AG04450 (cell line): ENCODE data around the gene SH3GL3. TPM values are rescaled to one million over a fixed set of nuclear protein-coding genes. Genes with fewer than 3 reads are reported as not detected.

Experiments
- CTCF ChIA-PET: fragments of 300-600, 350-600 bp; formaldehyde crosslinking; extraction: SDS; loops from one replicate; lab custom pipeline; 2022; ENCODE audit warnings: antibody characterized with exemption, inconsistent platforms; lab: Charles Lee
- POLR2A ChIA-PET: fragments of 350-600 bp; formaldehyde crosslinking; extraction: SDS; loops from one replicate; lab custom pipeline; 2021; ENCODE audit warnings: antibody characterized with exemption, inconsistent platforms; lab: Yijun Ruan, JAX
- DNase-seq: peaks from one replicate; pipeline ENCODE4 v3.0.0-alpha.2; 2011; ENCODE audit warnings: low read depth, low spot score
- H3K27ac ChIP-seq: one replicate; pipeline ENCODE4 v1.5.1; 2012; ENCODE audit warnings: low read depth, low read length, control low read depth
- H3K27me3 ChIP-seq: one replicate; pipeline ENCODE4 v1.6.0; 2012; ENCODE audit warnings: low read length; ENCODE audit not compliant: control insufficient read depth, insufficient read depth
- H3K4me3 ChIP-seq: 2 replicates; pipeline ENCODE4 v1.5.1; 2011; ENCODE audit warnings: mild to moderate bottlenecking, low read depth, low read length, control low read depth
- H3K9me3 ChIP-seq: 2 replicates; pipeline ENCODE4 v1.5.1; 2012; ENCODE audit warnings: low read length; ENCODE audit not compliant: control insufficient read depth, insufficient read depth
- polyA plus RNA-seq: library from polyadenylated mRNA; depleted of rRNA; stranded (reverse); fragments of >200 nt; gene quantifications from 2 replicates; pipeline ENCODE4 v1.2.3, GENCODE V29; 2011
- TF ChIP-seq, protein P1 (sequence below): IDR thresholded peaks from 2 replicates; pipeline ENCODE4 v1.5.1; 2011; ENCODE audit warnings: low read depth, low read length, control low read depth, inconsistent platforms

Gene SH3GL3
- polyA plus RNA-seq, 1 experiment = not detected

DNA sequence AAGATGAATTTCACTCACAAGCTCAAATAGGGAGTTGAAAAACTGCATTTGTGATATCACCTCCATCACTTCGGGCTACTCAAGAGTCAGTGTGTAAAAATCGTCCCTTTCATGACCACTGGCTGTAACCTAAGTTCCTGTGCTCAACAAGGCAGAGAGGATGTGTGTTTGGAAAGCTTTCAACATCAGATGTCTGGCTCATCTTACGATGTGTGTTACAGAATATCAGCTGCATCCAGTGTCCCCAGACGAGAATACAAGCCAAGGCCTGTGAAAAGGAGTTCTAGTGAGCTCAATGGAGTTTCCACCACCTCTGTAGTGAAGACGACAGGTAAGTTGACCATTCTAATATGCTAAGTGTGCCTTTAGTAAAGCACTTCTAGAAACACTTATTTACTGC is 141.3 kb downstream of the SH3GL3 start:
- H3K9me3 ChIP-seq = no peaks in the 10 kb centered on the region
- H3K4me3 ChIP-seq = no peak overlapping the region
- H3K27me3 ChIP-seq = no peaks in the 10 kb centered on the region
- POLR2A ChIA-PET = no interaction called here
- TF ChIP-seq, protein P1, sequence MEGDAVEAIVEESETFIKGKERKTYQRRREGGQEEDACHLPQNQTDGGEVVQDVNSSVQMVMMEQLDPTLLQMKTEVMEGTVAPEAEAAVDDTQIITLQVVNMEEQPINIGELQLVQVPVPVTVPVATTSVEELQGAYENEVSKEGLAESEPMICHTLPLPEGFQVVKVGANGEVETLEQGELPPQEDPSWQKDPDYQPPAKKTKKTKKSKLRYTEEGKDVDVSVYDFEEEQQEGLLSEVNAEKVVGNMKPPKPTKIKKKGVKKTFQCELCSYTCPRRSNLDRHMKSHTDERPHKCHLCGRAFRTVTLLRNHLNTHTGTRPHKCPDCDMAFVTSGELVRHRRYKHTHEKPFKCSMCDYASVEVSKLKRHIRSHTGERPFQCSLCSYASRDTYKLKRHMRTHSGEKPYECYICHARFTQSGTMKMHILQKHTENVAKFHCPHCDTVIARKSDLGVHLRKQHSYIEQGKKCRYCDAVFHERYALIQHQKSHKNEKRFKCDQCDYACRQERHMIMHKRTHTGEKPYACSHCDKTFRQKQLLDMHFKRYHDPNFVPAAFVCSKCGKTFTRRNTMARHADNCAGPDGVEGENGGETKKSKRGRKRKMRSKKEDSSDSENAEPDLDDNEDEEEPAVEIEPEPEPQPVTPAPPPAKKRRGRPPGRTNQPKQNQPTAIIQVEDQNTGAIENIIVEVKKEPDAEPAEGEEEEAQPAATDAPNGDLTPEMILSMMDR = no peak
- CTCF ChIA-PET = interaction anchor here (0.6 to 1.5 kb wide), 3 partner anchors 16 to 446 kb away, joined by 3 to 4 read pairs (median 4); no protein-coding TSS in a partner anchor
- no peak for DNase-seq
- no peak overlapping the region for H3K27ac ChIP-seq

DNA sequence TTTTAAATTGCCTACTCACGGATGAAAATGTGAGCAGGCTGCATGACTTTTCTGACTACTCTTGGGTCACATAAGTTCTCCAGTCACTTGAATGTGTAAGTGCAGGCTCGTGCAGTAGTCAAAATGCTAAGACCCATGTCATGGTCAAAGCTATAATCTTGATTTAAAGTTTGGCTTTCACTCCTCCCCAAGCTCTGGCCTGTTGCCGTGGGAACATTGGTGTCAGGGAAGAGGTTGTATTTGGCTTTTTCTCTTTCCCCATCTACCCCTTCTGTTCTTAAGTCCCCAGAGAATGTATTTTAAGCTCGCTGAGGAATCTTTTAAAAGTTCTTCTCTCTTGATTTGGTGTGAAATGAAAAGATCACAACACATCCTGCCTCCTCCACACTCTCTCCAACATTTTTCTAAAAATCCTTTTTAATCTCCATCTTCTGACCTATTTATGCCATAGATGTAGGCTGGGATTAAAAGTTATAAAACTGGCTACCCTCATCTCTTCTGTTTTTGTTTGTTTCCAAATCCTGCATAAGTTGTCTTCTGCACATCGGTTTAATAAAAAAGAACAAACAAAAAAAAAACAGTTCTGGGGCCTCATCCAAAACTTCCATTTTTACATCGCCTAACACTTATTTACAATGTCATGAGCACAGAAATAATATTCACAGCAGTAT is 145.4 kb downstream of the SH3GL3 start:
- CTCF ChIA-PET = no interaction called here
- TF ChIP-seq, protein P1 = no peak
- POLR2A ChIA-PET = no interaction called here

DNA sequence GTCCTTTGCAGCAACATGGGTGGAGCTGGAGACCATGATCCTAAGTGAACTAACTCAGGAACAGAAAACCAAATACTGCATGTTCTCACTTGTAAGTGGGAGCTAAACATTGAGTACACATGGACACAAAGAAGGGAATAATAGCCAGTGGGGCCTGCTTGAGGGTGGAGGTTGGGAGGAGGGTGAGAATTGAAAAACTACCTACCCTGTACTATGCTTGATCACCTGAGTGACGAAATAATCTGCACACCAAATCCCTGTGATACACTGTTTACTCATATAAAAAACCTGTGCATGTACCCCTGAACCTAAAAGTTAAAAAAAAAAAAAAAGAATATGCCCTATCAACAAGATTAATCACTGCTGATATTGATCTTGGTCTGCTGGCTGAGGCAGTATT is 148.1 kb downstream of the SH3GL3 start:
- DNase-seq = no peak
- H3K4me3 ChIP-seq = no peak overlapping the region
- no peaks in the 10 kb centered on the region for H3K27me3 ChIP-seq
- no peak overlapping the region for H3K27ac ChIP-seq
- ChIA-PET POLR2A (no interaction called here), CTCF (no interaction called here)
- TF ChIP-seq, protein P1 = no peak
- no peaks in the 10 kb centered on the region for H3K9me3 ChIP-seq

More for the DNA sequence above, 145.4 kb downstream of the SH3GL3 start:
- no peak overlapping the region for H3K27ac ChIP-seq
- H3K27me3 ChIP-seq = no peaks in the 10 kb centered on the region
- no peak overlapping the region for H3K4me3 ChIP-seq
- no peak for DNase-seq
- no peaks in the 10 kb centered on the region for H3K9me3 ChIP-seq

DNA sequence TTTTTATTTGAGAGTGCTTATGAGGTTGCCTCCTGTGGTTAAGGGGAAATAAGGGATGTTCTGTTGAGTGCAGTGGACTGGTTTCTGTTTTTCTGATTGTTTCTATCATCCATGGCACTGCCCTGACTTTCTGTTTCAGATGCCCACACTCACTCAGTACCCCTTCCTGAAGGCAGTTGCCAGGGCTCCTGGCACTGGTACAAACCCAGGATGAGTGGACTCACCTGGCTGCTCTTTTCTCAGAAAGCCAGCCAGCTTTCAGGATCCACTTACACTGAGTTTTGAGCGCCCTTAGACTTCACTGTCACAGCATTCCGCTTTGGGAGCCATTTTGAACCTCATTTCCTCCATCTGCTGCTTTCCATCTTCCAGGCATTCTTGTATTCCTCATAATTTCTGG is 150.9 kb downstream of the SH3GL3 start:
- DNase-seq = no peak
- H3K27ac ChIP-seq = no peak overlapping the region
- no peaks in the 10 kb centered on the region for H3K27me3 ChIP-seq
- H3K9me3 ChIP-seq = no peaks in the 10 kb centered on the region
- ChIA-PET CTCF (no interaction called here), POLR2A (no interaction called here)
- TF ChIP-seq, protein P1 = no peak
- no peak overlapping the region for H3K4me3 ChIP-seq

GRCh38 chr15:83602021-83602420 is 154.9 kb downstream of the SH3GL3 start:
- no peak for DNase-seq
- H3K27ac ChIP-seq = no peak overlapping the region
- POLR2A ChIA-PET = no interaction called here
- no peaks in the 10 kb centered on the region for H3K27me3 ChIP-seq
- H3K4me3 ChIP-seq = no peak overlapping the region
- CTCF ChIA-PET = no interaction called here
- H3K9me3 ChIP-seq = no peaks in the 10 kb centered on the region
- TF ChIP-seq, protein P1 = no peak
